Hepatocyte (in vitro differentiated cells): ENCODE measurements around the gene RELT.

Source experiments
- EZH2 ChIP-seq: fragments of 200-600 bp; sonication (generic); IDR thresholded peaks from 2 replicates; pipeline ENCODE4 v1.6.1; 2016; ENCODE audit warnings: antibody characterized with exemption, mild to moderate bottlenecking, borderline replicate concordance
- EZH2phosphoT487 ChIP-seq: fragments of 200-600 bp; sonication (generic); IDR thresholded peaks from one replicate; pipeline ENCODE4 v1.6.1; 2018; ENCODE audit warnings: antibody characterized with exemption, mild to moderate bottlenecking, low read depth, moderate library complexity; ENCODE audit not compliant: unreplicated experiment, severe bottlenecking
- TF ChIP-seq, protein P1 (sequence below): fragments of 200-600 bp; sonication (generic); IDR thresholded peaks from 2 replicates; pipeline ENCODE4 v1.5.1; 2016; ENCODE audit warnings: antibody characterized with exemption, mild to moderate bottlenecking; ENCODE audit not compliant: poor library complexity

DNA sequence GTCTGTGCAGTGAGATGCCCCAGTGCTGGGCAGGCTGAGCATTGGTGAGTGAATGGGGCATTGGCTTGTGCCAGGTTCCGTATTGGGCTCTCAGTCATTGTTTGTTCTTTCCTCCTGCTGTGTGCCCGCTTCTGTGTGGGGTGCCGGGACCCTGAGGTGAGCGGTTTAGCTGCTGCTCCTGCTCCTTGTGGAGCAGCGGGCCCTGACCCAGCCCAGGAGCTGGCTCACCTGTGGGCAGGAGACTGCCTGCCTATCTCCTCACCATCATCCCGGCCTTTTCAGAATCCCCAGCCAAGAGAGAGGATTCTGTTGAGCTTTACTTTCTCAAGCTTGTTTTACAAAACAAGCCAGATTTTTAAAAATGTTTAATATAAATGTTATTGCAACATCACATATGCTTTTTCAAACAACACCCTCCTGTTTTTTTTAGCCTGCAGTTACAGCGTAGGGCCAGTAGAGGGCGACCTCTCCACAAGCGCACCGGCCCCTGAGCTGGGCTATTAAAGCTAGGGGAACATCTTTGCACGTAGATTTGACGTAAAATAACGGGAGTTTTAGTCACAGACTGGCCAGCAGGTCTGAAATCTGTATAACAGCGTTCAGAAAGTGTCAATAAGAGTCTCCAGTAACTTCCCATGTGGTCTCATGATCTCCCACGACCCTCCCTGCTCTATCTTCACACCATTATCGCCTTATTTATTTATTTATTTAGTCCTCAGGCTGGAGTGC, 25.1 kb upstream of the RELT start:
- TF ChIP-seq EZH2 (no peak), EZH2phosphoT487 (no peak)
- TF ChIP-seq, protein P1, sequence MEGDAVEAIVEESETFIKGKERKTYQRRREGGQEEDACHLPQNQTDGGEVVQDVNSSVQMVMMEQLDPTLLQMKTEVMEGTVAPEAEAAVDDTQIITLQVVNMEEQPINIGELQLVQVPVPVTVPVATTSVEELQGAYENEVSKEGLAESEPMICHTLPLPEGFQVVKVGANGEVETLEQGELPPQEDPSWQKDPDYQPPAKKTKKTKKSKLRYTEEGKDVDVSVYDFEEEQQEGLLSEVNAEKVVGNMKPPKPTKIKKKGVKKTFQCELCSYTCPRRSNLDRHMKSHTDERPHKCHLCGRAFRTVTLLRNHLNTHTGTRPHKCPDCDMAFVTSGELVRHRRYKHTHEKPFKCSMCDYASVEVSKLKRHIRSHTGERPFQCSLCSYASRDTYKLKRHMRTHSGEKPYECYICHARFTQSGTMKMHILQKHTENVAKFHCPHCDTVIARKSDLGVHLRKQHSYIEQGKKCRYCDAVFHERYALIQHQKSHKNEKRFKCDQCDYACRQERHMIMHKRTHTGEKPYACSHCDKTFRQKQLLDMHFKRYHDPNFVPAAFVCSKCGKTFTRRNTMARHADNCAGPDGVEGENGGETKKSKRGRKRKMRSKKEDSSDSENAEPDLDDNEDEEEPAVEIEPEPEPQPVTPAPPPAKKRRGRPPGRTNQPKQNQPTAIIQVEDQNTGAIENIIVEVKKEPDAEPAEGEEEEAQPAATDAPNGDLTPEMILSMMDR = peak; percentile 96
